SK-N-SH (cell line): ENCODE results near the gene FBXO39. TPM values are rescaled to one million over a fixed set of nuclear protein-coding genes. Genes with fewer than 3 reads are reported as not detected.

ENCODE experiments used
- CTCF ChIP-seq: fragments of 200-600 bp; sonication (generic); IDR thresholded peaks from 2 replicates; pipeline ENCODE4 v1.6.1; 2017; ENCODE audit warnings: antibody characterized with exemption, mild to moderate bottlenecking, moderate library complexity
- ELF1 ChIP-seq: IDR thresholded peaks from 2 replicates; pipeline ENCODE4 v1.4.0; 2012
- EZH2phosphoT487 ChIP-seq: fragments of 200-600 bp; sonication (generic); IDR thresholded peaks from 2 replicates; pipeline ENCODE4 v1.6.1; 2017; ENCODE audit warnings: low read depth, mixed run types, mild to moderate bottlenecking, antibody characterized with exemption, moderate library complexity, borderline replicate concordance
- GABPA ChIP-seq: IDR thresholded peaks from 2 replicates; pipeline ENCODE4 v1.4.0; 2012; ENCODE audit warnings: low read depth, mild to moderate bottlenecking
- JUND ChIP-seq: IDR thresholded peaks from 2 replicates; pipeline ENCODE4 v1.4.0; 2012
- MAX ChIP-seq: IDR thresholded peaks from 2 replicates; pipeline ENCODE4 v1.4.0; 2012; ENCODE audit warnings: low read depth
- MXI1 ChIP-seq: IDR thresholded peaks from 2 replicates; pipeline ENCODE4 v1.6.1; 2012; ENCODE audit warnings: mild to moderate bottlenecking, low read depth, low read length, improper control_type of control experiment
- NFIC ChIP-seq: IDR thresholded peaks from 2 replicates; pipeline ENCODE4 v1.4.0; 2012; ENCODE audit warnings: borderline replicate concordance
- NRF1 ChIP-seq: IDR thresholded peaks from 2 replicates; pipeline ENCODE4 v1.6.1; 2012; ENCODE audit warnings: low read depth, mild to moderate bottlenecking, low read length
- PBX3 ChIP-seq: IDR thresholded peaks from 2 replicates; pipeline ENCODE4; 2012
- RFX5 ChIP-seq: IDR thresholded peaks from 2 replicates; pipeline ENCODE4 v1.6.1; 2012; ENCODE audit warnings: mild to moderate bottlenecking, improper control_type of control experiment, low read length
- TAF1 ChIP-seq: IDR thresholded peaks from 2 replicates; pipeline ENCODE4 v1.6.1; 2012; ENCODE audit warnings: low read depth, mild to moderate bottlenecking, low read length, moderate library complexity, borderline replicate concordance
- YY1 ChIP-seq: IDR thresholded peaks from 2 replicates; pipeline ENCODE4 v1.4.0; 2012; ENCODE audit warnings: low read depth, mild to moderate bottlenecking
- polyA plus RNA-seq, 3 experiments: library from polyadenylated mRNA; depleted of rRNA; stranded (reverse); fragments of >200 nt; gene quantifications; 2 replicates each; pipeline ENCODE4 v1.2.3, GENCODE V29; 2012
- TF ChIP-seq, protein P1 (sequence below): fragments of 150-350 bp; IDR thresholded peaks from 2 replicates; pipeline ENCODE4 v1.6.1; 2017; ENCODE audit warnings: antibody characterized with exemption, low read length, low read depth, borderline replicate concordance
- TF ChIP-seq, protein P2 (sequence below): IDR thresholded peaks from 2 replicates; pipeline ENCODE4 v1.4.0; 2012; ENCODE audit warnings: low read depth, borderline replicate concordance

The FBXO39 gene
- polyA plus RNA-seq, 1 of the 3 experiments (the other 2 are of a cell fraction), result not detected

DNA sequence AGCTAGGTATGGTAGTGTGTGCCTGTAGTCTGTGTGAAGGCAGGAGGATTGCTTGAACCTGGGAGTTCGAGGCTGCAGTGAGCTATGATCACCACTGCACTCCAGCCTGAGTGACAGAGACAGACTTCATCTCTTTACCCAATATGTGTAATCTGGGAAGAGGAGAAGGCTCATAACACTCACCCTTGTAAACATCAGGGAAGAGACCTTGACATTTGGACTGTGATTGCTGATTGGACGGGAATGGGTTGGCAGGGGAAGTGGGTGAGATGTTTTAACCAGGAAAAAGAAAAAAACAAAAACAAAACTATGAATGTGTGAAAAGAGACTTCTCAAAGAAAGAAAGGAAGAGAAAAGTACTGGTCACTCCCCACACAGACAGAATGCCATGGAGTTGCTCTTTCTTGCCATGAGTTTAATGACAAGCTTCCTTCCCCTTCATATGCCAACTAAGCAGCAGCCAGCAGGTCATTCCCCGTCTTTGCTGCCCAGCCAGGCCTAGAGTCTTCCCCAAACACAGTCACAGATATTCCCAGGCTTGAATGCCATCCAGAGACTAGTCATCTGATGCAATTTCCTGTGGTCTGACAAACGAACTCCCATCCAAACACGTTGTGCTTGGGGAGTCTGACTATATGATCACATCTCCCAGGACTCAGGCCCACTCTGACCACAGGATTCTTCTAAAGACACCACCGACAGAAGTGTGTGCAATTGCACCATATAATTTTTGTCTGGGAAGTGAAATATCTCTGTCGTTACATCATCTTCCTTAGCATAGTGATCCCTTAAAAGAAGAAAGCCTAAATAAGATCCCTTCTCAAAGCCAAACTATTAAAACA lies 23.7 kb upstream of the FBXO39 start (continued):
- TF ChIP-seq GABPA (peak; percentile 31; the same call in 1 of the 2 replicates), NFIC (peak; percentile 55; the same call in 1 of the 2 replicates), EZH2phosphoT487 (no peak), NRF1 (no peak), PBX3 (peak; percentile 27; the same call in 1 of the 2 replicates), JUND (peak; percentile 8; the same call in 1 of the 2 replicates), YY1 (no peak), MAX (peak; percentile 54; the same call in 1 of the 2 replicates), RFX5 (no peak), TAF1 (no peak), ELF1 (no peak), CTCF (no peak), MXI1 (no peak)
- TF ChIP-seq, protein P1, sequence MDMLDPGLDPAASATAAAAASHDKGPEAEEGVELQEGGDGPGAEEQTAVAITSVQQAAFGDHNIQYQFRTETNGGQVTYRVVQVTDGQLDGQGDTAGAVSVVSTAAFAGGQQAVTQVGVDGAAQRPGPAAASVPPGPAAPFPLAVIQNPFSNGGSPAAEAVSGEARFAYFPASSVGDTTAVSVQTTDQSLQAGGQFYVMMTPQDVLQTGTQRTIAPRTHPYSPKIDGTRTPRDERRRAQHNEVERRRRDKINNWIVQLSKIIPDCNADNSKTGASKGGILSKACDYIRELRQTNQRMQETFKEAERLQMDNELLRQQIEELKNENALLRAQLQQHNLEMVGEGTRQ, result no peak
- TF ChIP-seq, protein P2, sequence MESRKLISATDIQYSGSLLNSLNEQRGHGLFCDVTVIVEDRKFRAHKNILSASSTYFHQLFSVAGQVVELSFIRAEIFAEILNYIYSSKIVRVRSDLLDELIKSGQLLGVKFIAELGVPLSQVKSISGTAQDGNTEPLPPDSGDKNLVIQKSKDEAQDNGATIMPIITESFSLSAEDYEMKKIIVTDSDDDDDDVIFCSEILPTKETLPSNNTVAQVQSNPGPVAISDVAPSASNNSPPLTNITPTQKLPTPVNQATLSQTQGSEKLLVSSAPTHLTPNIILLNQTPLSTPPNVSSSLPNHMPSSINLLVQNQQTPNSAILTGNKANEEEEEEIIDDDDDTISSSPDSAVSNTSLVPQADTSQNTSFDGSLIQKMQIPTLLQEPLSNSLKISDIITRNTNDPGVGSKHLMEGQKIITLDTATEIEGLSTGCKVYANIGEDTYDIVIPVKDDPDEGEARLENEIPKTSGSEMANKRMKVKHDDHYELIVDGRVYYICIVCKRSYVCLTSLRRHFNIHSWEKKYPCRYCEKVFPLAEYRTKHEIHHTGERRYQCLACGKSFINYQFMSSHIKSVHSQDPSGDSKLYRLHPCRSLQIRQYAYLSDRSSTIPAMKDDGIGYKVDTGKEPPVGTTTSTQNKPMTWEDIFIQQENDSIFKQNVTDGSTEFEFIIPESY, result no peak
